Panc1 (cell line): ENCODE data around the gene RNASE11.

Source experiments
- POLR2AphosphoS5 ChIP-seq: IDR thresholded peaks from 2 replicates; pipeline ENCODE4 v1.6.1; 2012; ENCODE audit warnings: mild to moderate bottlenecking, low read depth, low read length, moderate library complexity
- REST ChIP-seq, 2 experiments: IDR thresholded peaks; 2 replicates each; pipeline ENCODE4 v1.6.1; 2011 to 2012; ENCODE audit warnings: low read depth in 2 of 2, control low read depth in 1 of 2, low read length in 1 of 2, mild to moderate bottlenecking in 1 of 2, moderate library complexity in 1 of 2; ENCODE audit not compliant: insufficient read depth in 1 of 2
- TCF7L2 ChIP-seq: IDR thresholded peaks from 2 replicates; pipeline ENCODE4 v1.6.1; 2011; ENCODE audit warnings: mild to moderate bottlenecking, low read depth, low read length, inconsistent platforms
- TF ChIP-seq, protein P1 (sequence below): fragments of 450-650 bp; IDR thresholded peaks from 2 replicates; pipeline ENCODE4 v1.5.1; 2017; ENCODE audit warnings: mild to moderate bottlenecking

- TF ChIP-seq, protein P1, sequence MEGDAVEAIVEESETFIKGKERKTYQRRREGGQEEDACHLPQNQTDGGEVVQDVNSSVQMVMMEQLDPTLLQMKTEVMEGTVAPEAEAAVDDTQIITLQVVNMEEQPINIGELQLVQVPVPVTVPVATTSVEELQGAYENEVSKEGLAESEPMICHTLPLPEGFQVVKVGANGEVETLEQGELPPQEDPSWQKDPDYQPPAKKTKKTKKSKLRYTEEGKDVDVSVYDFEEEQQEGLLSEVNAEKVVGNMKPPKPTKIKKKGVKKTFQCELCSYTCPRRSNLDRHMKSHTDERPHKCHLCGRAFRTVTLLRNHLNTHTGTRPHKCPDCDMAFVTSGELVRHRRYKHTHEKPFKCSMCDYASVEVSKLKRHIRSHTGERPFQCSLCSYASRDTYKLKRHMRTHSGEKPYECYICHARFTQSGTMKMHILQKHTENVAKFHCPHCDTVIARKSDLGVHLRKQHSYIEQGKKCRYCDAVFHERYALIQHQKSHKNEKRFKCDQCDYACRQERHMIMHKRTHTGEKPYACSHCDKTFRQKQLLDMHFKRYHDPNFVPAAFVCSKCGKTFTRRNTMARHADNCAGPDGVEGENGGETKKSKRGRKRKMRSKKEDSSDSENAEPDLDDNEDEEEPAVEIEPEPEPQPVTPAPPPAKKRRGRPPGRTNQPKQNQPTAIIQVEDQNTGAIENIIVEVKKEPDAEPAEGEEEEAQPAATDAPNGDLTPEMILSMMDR, result no peak
- no peak for TF ChIP-seq REST (IDR thresholded peaks at IDR 0.05; ENCODE audit: insufficient read depth in 1 of 2, low read depth in 2 of 2, low read length in 1 of 2)
- no peak for TF ChIP-seq POLR2AphosphoS5
- no peak for TF ChIP-seq TCF7L2
Measured at GRCh38 chr14:20578325-20578724, 9.5 kb downstream of the RNASE11 start.
